TTC549 (cell line): Measurements from ENCODE around the gene RILPL2.
"Not testable (repeated sequence)": the region's sequence is repeated elsewhere in the genome, so short reads cannot be mapped to it uniquely, and the experiment has no call there.

Experiments used
- FAIRE-seq: peaks from 2 replicates; lab custom pipeline; 2012; peaks lifted over from hg19 to GRCh38; lab: Jason Lieb, UNC

RILPL2 gene

DNA sequence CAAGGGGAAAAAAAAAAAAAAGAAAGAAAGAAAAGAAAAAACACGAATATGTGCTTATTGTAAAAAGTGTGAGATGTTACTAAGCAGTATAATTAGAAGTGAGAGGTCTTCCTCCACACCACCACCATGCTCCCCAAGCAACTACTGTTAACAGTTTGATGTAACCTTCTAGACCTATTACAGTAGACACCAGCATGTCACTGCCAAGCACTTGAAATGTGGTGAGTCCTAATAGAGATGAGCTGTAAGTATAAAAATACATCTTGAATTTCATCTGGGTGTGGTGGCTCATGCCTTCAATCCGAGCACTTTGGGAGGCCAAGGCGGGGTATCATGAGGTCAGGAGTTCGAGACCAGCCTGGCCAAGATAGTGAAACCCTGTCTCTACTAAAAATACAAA, 13.4 kb upstream of the RILPL2 start:
- no peak for FAIRE-seq

DNA sequence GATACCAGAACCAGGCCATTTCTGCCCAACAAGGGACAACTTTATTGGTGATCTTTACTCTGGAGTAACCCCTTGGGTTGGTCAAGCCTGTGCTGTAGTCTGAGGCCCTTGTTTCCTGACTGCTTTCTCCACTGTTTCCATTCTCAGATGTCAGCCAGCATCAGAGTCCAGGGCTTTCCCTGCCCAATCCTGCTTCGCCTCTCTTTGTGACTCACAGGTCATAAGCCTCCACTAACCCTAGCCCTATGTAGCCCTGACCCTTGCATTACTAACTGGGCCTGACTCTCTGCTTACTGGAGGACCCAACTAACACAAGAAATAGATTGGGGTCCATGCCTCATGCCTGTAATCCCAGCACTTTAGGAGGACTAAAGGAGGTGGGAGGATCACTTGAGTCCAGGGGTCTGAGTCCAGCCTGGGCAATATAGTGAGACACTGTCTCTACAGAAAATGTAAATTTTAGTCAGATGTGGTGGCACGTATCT, 12.8 kb upstream of the RILPL2 start:
- no peak for FAIRE-seq

DNA sequence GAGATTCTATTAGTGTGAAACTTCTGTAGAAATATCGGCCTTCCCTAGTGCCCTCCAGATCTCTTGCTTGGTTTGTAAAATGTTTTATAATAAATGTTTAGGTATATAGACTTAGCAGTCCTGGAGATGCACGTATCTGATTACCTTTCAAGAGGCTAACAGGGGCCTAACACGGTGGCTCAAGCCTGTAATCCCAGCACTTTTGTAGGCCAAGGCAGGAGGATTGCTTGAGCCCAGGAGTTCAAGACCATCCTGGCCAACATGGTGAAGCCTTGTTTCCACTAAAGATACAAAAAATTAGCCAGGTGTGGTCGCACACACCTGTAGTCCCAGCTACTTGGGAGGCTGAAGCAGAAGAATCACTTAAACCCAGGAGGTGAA, 9.8 kb upstream of the RILPL2 start:
- no peak for FAIRE-seq

DNA sequence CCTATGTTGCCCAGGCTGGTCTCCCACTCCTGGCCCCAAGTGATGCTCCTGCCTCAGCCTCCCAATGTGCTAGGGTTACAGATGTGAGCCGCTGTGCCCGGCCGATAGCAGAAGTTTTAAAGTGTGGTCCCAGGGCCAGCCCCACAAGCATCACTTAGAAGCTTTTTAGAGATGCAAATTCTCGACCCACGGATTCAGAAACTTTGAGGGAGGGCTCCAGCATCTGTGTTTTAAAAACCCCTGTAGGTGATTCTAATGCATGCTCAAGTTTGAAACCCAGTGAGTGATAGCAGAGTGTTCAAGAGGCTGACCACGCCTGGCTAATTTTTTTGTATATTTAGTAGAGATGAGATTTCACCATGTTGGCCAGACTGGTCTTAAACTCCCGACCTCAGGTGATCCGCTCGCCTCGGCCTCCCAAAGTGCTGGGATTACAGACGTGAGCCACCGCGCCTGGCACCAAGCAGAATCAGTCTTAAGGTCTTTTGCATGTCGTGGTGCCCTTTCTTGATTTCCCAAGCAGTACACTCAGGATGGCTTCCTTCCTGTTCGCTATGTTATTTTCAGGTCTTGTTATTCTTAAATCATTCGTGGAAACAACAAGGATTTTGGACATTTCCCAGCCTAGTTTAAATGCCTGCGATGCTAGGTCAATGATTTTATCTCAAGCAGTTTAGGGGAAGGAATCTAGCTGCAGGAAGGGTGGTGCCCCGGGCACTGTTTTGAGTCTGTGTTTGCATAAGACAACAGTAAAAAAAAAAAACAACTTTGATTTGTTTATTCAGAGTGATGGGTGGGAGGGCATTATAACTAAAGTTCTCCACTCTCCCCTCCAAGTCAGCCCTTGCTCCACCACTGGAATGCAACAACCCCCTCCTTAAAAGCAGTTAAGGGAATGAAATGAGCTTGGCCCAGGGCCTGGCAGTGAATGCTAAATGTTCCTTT, 9.2 kb upstream of the RILPL2 start:
- FAIRE-seq: no peak

DNA sequence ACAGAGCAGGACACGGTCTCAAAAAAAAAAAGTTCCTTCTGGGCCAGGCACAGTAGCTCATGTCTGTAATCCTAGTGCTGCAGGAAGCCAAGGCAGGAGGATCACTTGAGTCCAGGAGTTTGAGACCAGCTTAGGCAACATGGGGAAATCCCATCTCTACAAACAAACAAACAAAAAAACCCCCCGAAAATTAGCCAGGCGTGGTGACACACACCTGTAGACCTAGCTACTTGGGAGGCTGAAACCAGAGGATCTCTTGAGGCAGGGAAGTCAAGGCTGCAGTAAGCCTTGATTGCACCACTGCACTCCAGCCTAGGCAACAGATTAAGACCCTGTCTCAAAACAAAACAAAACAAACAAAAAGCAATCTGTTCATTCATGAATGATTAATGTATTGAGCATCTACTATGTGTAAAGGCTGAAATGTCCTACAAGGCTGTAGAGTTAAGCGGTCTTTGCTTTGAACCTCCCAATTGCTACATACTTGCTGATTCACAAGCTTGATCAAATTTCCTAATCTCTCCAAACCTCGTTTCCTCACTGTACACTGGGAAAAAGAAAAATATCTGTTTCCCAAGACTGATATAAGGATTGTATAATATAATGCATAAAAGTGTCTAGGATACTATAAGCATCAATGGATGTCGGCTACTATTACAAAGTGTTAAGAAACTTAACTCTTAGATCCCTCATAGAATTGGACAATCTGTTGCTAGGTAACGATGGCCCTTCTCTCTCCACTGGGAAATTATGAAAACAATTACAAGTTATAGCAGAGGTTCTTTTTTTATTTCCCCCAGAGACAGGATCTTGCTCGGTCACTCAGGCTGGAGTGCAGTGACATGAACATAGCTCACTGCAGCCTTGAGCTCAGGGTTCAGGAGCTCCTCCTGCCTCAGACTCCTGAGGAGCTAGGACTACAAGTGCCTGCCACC, 7.9 kb upstream of the RILPL2 start:
- FAIRE-seq: no peak

DNA sequence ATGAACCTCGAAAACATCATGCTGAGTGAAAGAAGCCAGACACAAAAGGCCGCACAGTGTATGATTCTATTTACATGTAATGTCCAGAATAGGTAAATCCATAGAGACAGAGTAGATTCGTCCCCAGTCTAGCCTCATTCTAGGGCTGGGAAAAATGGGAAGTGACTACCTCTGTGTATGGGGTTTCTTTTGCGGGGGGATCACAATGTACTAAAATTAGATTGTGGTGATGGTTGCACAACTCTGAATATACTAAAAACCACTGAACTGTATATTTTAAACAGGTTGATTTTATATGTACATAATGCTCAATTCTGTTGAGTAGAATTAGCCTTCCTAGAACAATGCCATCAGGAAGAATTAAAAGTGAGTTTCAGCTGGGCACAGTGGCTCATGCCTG, 6.3 kb upstream of the RILPL2 start:
- FAIRE-seq: no peak

DNA sequence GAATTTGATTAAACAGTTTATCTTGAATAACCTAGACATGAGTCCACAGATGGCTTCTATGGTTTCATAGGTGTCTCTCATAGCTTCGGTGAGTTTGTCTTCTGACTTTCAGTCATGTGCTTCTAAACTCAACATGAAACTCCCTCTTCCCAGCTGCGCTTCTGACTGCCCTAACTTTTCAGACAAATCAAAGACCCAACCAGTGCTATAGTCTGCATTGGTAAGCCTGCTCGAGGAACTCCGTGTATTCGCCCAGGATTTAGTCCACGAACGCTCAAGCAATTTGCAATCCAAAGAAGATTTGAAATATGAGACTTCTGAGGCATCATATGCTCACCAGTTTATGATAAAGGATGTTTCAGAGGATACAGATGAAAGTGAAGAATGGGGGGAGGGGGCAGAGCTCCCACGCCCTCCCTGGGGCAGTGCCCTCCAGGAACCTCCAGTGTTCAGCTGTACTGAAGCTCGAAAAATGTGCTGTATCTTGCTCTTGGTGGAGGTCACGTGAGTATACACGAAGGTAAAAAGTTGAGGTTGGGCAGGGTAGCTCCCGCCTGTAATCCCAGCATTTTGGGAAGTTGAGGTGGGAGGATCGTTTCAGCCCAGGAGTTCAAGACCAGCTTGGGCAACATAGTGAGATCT, 5.2 kb upstream of the RILPL2 start:
- FAIRE-seq: no peak

DNA sequence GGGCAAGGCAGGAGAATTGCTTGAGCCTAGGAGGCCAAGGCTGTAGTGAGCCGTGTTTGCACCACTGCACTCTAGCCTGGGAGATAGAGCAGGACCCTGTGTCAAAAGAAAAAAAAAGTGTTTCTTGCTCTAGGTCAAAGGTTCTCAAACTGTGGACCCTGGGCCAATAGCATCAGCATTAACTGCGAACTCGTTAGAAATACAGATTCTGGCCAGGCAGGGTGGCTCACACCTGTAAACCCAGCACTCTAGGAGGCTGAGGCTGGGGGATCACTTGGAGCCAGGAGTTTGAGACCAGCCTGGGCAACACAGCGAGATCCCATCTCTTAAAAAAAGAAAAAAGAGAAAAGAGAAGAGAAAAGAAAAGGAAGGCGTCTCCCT, 858 bp downstream of the RILPL2 start:
- FAIRE-seq: no peak

DNA sequence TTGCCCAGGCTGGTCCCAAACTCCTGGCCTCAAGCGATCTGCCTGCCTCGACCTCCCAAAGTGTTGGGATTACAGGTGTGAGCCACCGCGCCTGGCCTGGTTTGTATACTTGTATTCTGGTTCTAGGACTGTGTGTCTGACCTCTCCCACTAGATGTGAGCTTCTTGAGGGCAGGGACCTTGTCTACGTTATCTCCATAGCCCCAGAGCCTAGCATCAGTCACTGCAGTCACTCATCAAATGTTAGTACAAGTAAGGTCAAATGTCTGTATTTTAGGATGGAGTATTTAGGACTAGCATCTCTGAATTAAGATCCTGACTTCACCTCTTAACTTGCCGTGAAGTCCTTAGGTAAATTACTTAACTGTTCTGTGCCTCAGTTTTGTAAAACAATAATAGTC, 2.9 kb downstream of the RILPL2 start:
- FAIRE-seq: no peak

DNA sequence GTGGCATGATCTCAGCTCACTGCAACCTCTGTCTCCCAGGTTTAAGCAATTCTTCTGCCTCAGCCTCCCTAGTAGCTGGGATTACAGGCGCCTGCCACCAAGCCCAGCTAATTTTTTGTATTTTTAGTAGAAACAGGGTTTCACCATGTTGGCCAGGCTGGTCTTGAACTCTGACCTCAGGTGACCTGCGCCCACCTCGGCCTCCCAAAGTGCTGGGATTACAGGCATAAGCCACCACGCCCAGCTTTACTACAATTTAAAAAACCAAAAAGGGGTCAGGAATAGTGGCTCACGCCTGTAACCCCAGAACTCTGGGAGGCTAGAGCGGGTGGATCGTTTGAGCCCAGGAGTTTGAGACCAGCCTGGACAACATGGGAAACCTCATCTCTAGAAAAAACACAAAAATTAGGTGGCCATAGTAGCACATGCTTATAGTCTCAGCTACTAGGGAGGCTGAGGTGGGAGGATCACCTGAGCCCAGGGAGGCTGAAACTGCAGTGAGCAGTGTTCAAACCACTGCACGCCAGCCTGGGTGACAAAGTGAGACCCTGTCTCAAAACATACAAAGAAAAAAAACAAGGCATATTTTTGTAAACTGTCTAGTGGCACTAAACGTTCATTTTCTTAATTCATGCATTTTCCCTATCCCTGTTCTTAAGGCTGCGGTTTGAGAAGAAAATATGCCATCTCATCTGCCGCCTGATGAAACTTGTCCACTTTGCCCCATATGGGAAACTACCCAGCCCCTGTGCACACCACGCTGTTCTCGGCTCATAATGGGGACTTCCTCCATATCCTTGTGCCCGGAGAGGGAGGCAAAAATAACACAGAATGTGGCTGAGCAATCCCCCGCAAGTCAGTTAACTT, 4.3 kb downstream of the RILPL2 start:
- not testable (repeated sequence) for FAIRE-seq

DNA sequence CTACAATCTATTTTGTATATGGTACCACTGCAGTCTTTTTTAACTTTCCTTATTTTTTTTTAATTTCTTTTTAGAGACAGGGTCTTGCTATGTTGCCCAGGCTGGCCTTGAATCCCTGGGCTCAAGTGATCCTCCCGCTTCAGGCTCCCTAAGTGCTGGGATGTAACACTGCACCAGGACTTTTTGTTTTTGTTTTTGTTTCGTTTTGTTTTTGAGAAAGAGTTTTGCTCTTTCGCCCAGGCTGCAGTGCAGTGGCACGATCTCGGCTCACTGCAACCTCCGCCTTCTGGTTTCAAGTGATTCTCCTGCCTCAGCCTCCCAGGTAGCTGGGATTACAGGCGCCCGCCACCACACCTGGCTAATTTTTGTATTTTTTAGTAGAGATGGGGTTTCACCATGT, 7.4 kb downstream of the RILPL2 start:
- FAIRE-seq: not testable (repeated sequence)

DNA sequence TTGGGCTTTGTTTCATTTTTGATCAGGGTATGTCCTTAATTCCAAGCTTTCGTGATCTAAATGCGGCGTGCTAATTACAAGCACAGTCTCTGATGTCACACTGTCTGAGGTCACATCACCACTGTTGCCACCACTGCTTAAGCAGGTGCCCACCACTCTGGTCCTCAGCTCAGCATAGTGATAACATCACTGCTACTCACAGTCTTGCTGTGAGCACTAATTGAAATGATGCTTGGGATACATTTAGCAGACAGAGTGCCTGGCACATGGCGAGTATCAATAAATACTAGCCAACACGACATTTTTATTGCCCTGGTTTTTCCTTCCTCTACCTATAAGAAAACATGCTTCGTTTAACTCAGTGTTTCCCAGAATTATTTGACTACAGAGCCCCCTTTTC, 7.9 kb downstream of the RILPL2 start:
- no peak for FAIRE-seq

DNA sequence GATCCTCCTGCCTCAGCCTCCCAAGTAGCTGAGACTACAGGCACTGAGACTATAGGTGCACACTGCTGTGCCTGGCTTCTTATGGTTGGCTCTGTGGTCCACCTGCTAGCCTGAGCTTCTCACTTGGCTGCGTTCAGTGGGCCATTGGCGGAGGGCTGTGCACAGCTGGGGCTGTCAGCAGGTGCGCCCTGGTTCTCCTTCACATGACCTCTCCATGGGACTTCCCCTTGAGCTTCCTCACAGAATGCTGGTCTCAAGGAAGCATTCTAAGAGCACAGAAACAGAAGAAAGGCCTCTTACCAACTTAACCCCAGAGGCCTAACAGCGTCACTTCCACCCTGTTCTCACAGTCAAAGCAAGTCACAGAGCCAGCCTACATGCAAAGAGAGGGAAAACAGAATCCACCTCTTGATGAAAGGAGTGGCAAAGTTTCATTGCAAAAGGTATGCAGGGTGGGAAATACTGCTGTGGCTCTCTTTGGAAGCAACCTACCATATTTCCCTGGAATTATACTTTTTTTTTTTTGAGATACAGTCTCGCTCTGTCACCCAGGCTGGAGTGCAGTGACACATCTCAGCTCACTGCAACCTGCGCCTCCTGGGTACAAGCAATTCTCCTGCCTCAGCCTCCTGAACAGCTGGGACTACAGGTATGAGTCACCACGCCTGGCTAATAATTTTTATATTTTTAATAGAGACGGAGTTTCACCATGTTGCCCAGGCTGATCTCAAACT, 9.3 kb downstream of the RILPL2 start:
- FAIRE-seq: no peak

DNA sequence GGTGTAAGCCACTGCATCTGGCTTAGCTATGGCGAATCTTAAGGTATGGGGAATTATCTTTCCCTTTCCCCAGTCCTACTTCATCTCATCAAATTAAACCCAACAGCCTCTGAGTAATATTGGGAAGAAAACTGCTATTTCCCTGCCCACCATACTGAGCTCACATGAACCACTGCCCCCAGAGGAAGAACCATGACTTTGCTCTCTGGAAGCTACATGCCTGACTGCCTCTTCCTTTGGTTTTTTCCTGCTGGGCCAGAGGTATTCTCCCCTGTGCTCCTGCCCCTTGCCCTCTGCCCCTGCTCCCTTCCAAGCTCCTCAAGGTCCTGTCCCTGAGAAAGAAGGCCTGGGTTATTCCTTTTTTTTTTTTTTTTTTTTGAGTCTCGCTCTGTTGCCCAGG, 15.2 kb downstream of the RILPL2 start:
- no peak for FAIRE-seq

DNA sequence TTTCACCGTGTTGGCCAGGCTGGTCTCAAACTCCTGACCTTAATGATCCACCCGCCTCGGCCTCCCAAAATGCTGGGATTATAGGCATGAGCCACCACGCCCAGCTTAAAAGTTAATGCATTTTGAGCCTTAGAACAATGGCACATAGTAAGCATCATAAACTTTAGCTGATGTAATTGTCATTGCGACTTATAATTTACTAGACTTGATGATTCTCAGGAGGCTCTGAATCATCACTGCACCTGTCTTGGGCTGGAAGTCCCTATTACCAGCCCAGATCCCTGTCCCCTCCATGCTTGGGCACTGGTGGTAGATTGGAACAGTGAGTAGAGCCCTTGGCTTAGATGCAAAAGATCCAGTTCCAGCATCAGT, 26.5 kb downstream of the RILPL2 start:
- no peak for FAIRE-seq

DNA sequence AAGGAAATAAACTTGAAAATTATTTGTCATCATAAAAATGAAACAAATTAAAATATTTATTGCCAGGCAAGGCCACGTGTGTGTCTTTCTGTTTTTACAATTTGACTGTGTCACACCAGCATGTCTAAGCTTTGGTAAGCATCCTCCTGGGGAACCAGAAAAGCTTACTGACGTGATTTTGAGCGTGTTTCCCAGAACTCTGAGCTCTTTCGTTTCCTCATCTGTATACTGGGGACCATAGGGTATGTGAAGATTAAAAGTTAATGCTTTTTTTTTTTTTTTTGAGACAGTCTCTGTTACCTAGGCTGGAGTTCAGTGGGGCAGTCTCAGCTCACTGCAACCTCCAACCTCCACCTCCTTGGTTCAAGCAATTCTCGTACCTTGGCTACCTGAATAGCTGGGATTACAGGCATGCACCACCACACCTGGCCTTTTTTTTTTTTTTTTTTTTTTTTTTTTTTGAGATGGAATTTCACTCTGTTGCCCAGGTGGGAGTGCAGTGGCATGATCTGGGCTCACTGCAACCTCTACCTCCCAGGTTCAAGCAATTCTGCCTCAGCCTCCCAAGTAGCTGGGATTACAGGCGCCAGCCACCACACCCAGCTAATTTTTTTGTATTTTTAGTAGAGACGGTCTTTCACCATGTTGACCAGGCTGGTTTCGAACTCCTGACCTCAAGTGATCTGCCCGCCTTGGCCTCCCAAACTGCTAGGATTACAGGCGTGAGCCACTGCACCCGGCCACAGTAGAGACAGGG, 27.0 kb downstream of the RILPL2 start:
- not testable (repeated sequence) for FAIRE-seq

DNA sequence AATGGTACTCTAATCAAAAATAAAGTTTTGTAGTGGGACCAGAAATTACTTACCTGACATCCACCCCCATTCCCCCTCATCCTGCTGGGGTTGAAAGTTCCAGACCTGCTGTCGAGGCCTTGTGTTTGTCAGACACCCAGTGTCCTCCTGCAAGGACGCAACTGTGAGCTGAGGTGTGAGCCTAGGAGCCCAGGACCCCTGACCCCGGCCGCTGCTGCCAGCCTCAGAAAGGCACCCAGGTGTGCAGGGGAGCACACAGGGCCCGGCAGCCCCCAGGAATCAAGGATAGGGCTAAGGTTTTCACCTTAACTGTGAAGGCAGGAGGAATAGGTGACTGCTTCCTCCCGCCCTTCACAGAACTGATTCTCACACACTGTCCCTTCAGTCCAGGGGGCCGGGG, 27.9 kb downstream of the RILPL2 start:
- not testable (repeated sequence) for FAIRE-seq

DNA sequence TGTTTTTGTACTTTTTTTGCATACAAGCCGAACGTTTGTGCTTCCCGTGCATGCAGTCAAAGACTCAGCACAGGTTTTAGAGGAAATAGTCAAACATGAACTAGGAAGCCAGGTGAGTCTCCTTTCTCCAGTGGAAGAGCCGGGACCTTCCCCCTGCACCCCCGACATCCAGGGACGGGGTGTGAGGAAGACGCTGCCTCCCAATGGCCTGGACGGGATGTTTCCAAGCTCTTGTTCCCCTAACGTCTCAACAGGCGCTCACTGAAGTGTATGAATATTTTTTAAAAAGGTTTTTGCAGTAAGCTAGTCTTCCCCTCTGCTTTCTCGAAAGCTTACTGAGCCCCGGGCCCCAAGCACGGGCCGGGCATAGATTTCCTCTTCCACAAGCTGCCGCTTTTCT, 28.6 kb downstream of the RILPL2 start:
- not testable (repeated sequence) for FAIRE-seq

DNA sequence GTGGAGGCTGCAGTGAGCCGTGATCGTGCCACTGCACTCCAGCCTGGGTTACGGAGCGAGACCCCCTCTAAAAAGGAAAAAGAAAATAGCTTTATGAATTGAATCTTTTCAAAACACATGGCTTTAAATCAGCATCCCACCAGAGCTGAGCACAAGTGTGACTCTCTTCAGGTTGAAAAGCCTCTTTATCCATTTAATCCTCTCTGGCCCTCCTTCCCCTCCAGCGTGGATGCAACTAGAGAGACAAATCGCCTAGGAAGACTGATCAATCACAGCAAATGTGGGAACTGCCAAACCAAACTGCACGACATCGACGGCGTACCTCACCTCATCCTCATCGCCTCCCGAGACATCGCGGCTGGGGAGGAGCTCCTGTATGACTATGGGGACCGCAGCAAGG, 29.2 kb downstream of the RILPL2 start:
- FAIRE-seq: not testable (repeated sequence)

DNA sequence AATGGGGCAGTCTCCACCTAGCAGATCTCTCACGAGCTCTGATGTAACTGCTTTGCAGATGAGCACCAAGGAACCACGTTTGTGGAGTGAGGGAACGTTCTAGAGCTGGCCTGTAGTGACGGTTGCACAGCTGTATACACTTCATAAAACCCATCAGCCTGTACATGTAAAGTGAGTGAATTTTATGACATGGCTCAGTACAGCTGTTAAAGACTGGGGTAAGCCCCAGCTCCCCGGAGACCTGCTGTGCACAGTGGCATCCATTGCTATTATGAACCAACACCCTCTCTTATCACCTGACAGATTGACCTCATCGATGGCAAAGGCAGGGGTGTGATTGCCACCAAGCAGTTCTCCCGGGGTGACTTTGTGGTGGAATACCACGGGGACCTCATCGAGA, 31.9 kb downstream of the RILPL2 start:
- FAIRE-seq: no peak
